Brain pericyte (primary cell): Measurements from ENCODE around the gene RECK.
"Not testable (repeated sequence)": the region's sequence is repeated elsewhere in the genome, so short reads cannot be mapped to it uniquely, and the experiment has no call there.

Experiments
- DNase-seq: peaks from one replicate; pipeline ENCODE4 v3.0.0-alpha.2; 2012; ENCODE audit warnings: low read depth, low spot score

The RECK gene

DNA sequence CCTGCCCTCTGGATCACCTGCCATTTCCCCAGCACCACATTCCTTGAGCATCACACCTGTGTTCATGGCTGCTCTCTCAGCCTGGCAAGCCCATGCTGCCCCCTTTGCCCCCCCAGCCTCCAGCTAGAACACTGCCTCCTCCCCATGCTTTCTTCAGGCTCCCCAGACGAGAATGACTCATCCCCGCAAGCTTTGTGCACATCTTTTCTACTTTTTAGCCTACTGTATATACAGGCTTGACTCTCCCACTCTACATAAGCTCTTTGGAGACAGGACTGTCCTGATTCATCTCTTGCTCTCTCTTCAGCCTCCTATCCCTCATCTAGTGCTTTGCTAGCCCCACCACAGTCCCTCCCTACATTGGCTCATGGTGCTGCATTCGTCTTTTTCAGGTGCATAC lies 79.9 kb downstream of the RECK start:
- DNase-seq, result no peak

DNA sequence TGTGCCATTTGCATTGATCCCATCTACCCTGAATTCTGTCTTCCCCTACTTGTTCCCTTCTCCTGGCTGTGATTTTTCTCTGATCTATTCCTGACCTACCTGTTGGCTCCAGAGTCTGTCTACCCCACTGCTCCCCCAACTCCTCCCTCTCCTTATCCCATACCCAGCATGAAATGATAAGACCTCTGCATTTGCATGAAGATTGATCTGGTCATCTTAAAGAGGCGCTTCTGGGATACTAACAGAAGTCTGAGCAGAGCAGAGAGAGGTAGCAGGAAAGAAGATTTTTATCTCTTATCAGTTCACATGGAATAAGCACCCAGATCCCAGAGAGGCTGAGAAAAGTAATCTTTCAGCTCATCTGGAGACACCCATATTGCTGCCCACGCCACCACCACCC lies 81.5 kb downstream of the RECK start:
- no peak for DNase-seq

DNA sequence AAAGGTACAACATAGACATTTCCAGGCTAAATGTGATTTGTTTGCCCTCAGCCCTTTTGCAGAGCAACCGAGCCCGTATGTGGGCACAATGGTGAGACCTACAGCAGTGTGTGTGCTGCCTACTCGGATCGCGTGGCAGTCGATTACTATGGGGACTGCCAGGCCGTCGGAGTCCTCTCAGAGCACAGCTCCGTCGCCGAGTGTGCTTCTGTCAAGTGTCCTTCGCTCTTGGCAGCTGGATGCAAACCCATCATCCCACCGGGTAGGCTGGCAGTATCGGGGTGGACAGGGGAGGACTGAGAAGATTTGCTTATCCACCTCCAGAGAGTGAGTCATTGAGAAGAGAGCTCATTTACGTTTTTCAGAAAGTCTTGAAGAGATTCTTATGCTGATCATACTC lies 82.0 kb downstream of the RECK start:
- DNase-seq, result no peak

DNA sequence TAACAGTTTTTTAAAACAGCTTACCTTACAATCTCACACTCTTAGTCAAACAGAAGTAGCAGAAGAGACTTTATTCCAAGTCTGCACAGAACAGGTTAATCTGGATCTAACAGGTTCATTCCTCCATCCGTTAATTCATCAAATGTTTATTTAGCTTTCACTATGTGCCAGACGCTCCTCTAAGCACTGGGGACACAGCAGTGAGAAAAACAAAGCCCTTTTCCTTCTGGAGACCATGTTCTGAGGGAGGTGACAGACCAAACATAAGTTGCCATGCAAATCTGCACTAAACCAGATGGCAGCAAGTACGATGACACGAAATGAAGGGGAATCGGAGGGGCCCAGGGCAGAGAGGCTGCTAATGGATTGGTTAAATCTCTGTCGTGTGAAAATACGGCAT lies 82.8 kb downstream of the RECK start:
- DNase-seq, result no peak

DNA sequence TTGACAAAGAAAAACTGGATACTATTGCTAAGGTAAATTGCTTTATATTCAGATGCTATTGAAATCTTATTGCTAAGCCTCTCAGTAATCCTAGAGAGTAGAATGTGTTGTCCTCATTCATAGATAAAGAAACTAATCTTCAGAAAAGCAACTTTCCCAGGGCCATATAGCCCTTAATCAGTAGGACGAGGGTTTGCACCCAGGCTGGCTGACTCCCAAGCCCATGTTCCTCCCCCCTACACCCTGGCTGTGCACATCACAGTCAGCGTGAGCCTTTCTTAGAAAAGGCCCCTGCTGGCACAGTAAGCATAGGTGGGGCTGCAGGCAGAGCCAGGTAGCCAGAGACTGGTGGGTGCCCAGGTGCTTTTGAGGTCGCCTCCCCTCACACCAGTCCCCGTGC lies 84.0 kb downstream of the RECK start:
- no peak for DNase-seq

DNA sequence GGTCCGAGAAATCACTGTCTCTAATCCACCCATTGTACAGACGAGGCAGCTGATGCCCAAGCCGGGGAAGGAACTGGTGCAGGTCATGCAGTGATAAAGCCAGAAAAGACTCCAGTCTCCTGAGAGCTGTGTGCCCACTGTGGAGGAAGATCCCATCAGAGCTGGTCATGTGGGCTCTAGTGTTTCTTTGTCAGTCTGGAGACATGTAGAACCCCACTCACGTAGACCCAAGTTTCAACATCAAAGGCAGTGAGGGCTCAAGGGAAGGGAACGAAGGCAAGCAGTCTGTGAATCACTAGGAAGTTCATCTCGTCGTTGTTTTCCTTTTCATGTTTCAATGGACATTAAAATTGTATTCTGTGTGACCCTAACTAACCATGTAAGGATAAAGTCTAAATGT lies 85.3 kb downstream of the RECK start:
- DNase-seq, result no peak

DNA sequence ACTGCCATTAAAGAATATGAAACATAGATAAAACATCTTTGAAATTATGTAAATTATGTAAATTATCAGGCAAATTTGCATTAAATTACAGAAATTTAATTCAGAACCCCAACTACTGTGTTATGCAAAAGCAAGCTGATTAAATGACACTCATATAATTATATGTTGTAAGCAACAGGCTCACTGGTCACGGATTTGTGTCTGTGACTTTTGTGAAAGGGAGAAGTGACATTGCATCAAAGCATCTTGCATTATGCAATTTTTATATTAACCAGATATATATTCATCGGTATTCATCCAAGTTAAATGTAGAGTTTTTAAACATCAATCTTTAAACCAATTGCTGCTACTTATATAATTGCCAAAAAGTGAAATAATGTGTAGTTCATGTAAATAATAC lies 86.8 kb downstream of the RECK start:
- DNase-seq, result no peak

DNA sequence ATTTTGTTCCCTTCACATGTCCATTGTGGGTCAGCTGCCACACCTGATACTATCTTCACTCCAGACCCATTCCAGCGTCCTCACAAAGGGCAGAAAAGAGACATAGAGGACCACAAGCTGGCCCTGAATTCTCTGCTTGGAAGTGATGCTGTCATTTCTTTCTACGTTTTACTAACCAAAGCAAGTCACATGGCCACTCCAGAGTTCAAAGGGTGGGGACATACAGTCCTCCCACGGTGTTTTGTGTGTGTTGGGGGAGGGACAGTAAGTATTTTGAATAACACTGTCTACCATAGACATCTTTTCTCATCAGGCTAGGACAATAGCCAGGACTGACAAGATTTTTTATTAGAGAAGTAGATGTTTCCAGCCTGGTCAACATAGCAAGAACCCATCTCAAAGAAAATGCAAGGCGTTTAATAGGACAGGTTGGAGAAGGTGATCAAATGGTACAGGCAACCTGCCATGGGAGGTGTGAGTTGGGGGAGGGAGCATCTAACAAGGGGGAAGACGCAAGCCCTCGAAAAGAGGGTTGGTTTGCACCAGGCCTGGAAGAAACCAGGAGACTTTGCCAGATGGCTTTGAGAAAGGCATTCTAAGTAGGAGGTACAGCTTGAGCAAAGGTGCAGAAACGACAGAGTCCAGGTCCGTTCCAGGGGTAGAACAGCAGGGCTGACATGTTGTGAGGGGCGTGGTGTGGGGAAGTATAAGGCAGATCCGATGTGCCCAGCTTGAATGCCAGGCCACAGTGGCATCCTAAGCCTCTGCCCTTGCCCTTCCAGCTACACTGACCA lies 88.5 kb downstream of the RECK start:
- no peak for DNase-seq

DNA sequence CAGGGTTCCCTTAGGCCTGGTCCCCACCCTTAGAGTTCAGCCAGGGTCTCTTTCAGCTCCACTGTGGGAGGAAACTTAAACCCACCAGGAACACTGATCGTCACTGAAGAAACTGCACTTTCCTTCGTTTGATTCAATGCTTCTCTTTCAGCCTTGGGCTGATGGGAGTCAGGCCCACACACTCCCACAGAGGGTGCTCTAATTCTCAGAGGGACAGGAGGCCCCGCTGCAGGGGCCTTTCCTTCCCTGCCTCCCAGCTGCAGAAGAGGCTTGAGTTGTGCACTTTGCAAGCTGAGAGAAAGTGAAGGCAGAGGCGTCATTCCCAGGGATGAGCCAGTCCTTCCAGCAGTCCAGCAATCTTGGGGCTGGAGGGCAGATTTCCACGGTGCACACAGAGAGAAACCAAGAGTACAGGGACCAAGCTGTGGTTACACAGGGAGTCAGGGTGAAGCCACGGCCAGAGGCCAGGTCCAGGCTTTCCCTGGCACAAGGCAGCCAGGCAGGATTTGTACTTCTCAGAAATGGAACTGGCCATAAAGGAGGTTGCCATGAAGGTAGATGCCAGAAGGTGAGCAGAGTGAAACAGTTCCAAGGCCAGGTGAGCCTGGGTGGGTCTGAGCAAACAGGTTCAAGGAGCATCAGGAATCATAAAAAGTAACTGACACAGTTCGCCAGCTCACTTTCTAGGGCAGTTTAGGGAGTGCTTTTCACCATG lies 89.5 kb downstream of the RECK start:
- no peak for DNase-seq

DNA sequence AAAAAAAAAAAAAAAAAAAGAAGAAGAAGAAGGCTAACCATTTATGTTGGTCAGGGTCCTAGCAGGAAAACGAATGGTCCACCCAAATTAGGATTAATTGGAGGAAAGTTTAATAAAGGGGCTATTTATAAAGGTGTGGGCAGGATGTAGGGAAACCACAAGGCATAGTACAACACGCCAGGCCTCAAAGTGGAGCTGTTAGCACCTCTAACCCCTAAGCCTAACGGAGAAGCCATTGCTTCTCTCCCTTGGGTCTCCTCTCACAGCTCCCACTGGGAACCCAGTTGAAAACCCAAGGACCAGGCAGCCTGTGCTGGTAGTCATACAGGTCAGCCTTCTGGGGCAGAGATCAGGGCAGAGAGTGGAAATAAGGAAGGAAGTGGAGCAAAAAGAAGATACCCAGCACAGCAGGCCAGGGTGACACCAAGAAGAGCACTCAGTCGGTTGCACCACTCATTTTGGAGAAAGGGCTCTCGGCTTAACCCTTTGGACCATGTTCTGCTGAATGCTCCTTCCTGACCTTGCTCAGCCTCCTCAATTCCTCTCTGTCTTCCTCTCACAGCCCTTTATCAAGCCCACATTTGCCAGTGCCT lies 91.0 kb downstream of the RECK start:
- no peak for DNase-seq

DNA sequence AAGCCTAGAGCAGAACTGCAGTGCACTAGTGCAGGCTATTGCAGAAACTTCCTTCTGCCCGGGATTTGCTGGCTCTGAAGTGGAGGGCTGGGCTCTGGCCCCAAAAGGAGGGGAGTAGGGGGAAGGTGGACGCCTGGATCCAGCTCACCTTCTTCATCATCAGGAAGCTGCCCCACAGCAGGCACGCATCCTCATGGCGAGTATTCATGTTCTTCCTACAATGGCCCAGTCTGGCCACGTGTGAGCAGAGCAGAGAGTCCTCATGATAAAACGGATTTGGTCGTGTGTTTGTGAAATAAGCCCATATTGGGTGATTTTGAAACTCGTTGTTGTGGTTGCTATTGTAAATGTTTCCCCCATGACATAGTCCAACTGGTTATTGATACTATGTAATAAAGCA lies 91.6 kb downstream of the RECK start:
- no peak for DNase-seq

DNA sequence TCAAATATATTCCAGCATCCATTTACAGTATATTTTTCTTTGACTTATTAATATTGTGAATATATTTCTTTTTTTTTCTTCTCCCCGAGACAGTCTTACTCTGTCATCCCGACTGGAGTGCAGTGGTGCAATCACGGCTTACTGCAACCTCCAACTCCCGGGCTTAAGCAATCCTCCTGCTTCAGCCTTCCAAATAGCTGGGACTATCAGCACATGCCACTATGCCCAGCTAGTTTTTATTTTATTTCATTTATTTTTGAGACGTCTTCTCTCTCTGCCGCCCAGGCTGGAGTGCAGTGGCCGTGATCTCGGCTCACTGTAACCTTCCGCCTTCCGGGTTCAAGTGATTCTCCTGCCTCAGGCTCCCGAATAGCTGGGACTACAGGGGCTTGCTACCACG lies 92.4 kb downstream of the RECK start:
- DNase-seq, result no peak

DNA sequence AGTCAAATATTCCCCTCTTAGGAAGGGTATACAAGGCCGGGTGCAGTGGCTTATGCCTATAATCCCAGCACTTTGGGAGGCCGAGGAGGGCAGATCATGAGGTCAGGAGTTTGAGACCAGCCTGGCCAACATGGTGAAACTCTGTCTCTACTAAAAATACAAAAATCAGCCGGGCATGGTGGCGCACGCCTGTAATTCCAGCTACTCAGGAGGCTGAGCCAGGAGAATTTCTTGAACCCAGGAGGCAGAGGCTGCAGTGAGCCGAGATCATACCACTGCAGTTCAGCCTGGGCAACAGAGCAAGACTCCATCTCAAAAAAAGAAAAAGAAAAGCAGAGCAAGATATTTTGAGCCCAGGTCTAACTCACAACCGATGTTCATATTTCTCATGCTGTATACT lies 95.0 kb downstream of the RECK start:
- DNase-seq, result not testable (repeated sequence)

DNA sequence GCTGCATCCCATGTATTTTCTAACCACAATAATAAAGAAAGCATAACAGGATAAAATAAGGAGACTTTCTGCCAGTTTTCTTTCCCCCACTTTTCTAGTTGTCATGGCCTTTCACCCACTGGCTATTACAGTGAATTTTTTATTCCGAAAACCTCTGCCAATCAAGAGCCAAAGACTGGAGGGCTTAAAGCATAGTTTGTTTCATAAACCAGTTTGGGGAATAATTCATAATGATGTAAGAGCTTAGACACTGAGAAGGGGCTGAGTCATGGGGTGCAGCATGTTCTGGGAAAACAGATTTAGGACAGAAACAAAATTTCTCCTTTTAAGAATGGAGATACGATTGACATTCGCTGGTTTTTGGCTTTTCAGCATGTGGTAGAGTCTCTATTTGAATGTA lies 95.4 kb downstream of the RECK start:
- no peak for DNase-seq

DNA sequence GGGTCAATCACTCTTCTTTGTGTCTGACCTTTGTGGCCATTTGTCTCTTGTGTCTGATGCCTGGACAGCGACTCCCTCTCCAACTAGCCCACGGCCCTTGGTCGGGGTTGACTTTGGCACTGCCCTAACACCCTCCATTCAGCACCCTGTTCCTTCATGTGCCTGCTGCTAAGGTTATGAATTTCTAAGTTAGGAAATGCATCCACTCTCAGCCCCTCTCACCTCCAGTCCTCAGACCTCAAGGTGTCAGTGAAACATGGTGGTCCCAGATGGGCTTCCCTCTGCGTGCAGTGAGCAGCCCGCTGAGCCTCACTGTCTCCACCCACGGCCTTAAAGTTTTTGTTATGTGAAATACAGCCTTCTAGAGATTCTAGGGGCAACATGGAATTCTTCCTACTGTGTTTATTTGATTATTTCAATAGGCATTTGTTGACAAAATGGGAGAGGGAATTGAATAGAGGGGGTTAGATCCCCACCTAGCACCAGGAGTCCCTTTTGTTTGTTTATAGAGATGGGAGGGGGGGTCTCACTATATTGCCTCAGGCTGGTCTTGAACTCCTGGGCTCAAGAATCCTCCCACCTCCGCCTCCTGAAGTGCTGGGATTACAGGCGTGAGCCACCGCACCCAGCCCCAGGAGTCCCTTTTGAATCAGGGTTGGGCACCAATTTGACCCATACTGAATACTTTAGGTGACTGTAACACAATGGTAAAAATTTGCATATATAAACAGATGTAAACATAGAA lies 98.2 kb downstream of the RECK start:
- no peak for DNase-seq

DNA sequence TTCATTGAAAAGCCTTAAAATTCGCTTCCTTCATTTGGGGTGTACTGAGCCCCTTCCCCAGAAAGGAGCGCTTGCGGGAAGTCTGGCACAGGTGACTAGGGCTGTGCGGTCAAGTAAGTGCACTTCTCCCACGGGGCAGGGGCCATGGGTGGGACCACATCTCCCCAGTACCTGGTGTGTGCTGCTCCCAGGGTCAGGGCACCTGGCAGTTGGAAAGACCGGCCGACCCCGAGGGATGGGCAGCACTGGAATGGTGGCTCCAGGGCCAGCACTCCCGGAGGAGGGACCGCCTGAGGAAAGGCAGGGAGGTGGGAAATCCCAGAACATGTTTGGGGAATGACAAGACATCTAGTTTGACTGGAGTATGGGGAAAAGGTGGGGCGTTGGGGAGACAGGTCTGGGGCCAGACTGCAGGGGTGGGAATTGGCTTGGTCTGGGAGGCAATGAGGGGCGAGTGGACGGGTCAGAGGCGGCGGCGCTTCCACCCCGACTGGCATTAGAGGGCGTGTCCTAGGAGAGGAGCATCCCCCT lies 99.1 kb downstream of the RECK start:
- no peak for DNase-seq

DNA sequence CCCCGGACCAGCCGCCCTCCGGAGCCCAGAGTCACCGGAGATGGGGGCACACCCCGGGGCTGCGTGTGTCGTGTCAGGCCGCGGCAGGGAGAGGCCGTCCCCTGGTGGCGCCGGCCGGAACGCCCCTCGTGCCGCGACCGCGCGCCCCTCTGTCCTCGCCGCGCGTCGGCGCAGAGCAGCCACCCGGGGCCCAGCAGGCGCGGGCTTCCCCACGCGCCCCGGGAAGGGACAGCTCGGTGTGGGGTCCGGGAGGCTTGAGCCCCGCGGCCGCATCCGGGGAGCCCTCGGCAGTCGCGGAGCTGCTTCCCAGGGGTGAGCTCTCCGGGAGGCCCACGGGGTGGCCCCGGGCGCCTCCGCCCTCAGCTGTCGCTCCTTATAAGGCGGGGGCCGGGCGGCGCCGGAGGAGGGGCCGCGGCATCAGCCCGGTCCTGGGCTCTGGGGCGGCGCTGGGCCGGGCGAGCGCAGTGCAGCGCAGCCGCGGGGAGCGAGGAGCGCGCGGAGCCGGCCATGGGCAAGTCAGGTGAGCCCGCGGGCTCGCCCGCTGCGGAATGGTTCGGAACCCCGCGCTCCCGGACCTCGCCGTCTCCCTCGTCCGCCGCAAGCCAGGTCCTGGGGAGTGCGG lies 99.7 kb downstream of the RECK start, which contains the start of gene GLIPR2:
Gene GLIPR2, plus strand, starts transcription at position 462 of the 622 bp plus-strand sequence. Its CDS starts 46 bp downstream, at position 508.
- DNase-seq, result no peak

DNA sequence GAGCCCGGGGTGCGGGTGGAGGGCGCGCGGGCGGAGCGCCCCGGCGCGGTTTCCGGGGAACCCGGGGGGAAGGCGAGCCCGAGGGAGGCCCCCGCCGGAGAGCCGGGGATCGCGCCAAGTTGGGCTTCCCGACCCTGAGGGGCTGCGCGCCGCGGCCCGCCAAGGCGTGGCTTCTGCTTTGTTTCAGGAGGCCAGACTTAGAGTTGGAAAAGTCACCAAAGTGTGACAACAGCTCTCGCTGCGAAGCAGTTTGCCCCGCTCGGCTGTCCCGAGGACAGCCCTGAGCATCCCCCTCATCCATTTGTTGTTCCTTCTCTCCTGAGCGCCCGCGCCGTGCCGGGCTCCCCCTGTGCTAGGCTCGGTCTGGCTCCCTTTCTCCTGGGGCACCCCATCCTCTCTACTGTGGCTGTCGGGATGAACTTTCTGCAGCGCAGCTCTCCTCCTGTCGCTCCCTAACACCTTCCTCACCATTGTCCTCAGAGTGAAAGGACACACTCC lies 100.2 kb downstream of the RECK start:
- DNase-seq, result no peak

DNA sequence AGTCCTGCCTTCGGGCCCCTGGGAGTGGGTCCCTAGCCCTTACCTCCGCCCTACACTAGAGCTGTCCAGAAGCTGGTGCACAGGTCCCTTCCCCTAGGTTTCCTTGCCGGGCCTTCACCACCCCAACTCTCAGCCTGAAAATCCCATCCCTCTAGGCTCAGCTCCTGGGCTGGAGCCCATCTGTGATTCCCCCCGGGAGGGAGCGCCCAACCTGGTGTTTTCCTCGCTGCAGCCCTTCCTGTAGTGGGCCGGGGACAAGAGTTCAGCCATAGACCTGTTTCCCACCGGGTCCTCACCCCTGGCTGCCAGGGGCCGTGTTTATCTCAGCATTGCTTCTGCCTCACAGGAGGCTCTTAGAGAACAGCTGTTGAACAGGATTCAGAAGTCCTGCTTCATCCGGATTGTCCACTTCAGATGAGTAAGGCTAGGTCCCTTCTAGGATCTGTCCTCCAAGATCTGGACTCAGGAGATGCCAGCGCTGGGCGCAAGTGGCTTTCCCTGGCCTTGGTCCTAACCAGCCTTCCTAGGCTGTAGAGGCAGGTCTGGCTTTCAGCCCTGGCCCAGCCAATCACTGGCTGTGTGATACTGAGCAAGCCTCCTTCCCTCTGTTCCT lies 100.8 kb downstream of the RECK start:
- no peak for DNase-seq

DNA sequence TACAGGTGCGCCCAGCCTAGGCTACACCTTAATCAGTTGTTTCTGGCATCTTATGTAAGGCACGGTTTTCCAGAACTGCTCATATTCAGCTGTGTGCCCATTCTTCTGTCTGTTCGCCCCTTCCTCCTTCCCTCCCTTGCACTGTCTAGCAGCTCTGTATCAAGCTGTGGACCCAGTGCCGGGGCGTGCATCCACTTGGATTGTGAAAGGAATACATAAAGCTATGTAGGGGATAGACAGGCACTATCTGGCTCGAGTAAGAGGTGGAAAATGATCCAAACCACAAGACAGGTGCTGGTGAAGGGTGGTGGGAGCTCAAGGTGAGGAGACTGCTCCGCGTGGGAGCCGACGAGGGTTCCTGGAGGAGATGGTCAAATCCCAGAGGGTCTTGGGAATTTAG lies 101.8 kb downstream of the RECK start:
- no peak for DNase-seq

DNA sequence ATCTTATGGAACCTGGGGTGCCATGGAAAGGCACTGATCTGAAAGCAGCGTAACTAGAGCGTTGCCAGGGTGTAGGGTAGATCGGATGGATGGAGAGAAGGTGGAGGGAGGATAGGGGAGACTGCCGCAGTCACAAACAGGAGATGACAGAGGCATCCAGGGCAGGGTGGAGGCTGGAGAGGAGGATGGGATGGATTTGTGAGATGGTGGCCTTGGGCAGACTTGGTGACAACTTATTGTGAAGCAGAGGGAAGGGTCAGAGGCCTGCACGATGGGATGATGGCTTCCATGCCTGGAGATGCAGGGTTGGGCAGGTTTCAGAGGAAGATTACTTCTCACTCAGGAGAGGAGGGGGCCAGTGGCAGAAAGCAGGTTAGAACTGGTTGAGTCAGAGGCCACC lies 102.2 kb downstream of the RECK start:
- no peak for DNase-seq
